ENCODE data around the gene KCNG4.

The KCNG4 gene

DNA sequence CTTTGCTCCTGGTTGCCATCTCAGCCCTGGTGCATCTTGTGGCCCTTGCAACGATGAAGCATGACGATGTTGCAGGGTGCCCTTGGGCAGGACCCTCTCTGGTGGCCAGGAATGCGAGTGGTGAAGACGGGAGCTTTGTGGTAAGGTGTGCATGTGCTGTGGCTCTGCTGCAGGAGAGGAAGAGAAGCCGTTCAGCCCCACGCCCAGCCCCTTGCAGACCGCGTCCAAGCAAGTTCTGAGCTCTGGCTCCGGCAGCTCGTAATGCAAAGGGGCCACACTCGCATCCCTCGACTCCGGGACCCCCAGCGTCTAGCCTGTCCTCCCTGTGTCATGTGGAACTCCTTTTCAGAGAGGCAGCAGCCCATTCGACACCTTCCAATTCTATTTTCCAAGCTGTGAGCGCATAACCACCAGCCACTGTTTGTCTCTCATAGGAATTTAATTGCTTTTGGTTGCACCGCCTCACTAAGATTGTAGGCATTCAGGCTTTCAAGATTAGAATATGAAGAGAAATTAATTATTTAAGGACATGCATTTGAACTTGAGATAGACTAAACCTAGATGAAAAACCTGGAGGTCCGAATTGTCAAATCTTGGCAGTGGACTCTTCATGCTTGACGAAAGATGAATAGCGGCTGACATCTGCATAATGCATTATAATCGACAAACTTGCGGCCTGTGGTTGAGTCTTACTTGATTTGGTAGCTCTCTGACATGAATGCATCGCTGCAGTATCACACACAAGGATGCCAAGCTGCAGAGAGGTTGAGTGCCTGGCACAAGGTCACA is 21.1 kb upstream of the KCNG4 start:
- no peak for DNase-seq
- Histone ChIP-seq H3K4me3 (ENCODE audit: low read depth, low read length) (no peak overlapping the region), H3K9me3 (ENCODE audit: severe bottlenecking) (no peaks in the 10 kb centered on the region), H3K27ac (no peak overlapping the region), H3K36me3 (no peaks in the 10 kb centered on the region), H3K27me3 (ENCODE audit: insufficient read depth, low read depth, severe bottlenecking) (no peaks in the 10 kb centered on the region)
- TF ChIP-seq, protein P1, sequence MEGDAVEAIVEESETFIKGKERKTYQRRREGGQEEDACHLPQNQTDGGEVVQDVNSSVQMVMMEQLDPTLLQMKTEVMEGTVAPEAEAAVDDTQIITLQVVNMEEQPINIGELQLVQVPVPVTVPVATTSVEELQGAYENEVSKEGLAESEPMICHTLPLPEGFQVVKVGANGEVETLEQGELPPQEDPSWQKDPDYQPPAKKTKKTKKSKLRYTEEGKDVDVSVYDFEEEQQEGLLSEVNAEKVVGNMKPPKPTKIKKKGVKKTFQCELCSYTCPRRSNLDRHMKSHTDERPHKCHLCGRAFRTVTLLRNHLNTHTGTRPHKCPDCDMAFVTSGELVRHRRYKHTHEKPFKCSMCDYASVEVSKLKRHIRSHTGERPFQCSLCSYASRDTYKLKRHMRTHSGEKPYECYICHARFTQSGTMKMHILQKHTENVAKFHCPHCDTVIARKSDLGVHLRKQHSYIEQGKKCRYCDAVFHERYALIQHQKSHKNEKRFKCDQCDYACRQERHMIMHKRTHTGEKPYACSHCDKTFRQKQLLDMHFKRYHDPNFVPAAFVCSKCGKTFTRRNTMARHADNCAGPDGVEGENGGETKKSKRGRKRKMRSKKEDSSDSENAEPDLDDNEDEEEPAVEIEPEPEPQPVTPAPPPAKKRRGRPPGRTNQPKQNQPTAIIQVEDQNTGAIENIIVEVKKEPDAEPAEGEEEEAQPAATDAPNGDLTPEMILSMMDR (IDR thresholded peaks at IDR 0.05; ENCODE audit: low read depth, low read length): no peak

DNA sequence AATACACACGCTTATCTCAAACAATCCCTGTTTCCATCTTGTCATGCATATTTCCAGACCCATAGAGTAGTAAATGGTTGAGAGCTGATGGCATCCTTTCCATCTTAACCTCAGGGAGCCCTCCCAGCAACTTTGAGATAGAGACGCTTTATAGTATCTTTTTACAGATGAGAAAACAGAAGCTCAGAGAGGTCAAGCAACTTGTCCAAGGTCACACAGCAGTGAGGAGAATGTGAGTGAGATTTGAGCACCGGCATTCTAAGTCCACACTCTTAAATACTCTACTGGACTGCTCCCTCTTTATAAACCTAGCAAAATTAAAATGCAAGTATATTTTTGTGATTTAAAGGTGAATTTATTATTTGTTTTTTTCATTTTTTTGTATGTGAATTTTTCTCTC is 19.9 kb upstream of the KCNG4 start:
- no peak overlapping the region for H3K4me3 ChIP-seq (ENCODE audit: low read depth, low read length)
- H3K9me3 ChIP-seq (ENCODE audit: severe bottlenecking): no peaks in the 10 kb centered on the region
- H3K27me3 ChIP-seq (ENCODE audit: insufficient read depth, low read depth, severe bottlenecking): no peaks in the 10 kb centered on the region
- H3K27ac ChIP-seq: no peak overlapping the region
- DNase-seq: no peak
- TF ChIP-seq, protein P1 (IDR thresholded peaks at IDR 0.05; ENCODE audit: low read depth, low read length): no peak
- no peaks in the 10 kb centered on the region for H3K36me3 ChIP-seq

DNA sequence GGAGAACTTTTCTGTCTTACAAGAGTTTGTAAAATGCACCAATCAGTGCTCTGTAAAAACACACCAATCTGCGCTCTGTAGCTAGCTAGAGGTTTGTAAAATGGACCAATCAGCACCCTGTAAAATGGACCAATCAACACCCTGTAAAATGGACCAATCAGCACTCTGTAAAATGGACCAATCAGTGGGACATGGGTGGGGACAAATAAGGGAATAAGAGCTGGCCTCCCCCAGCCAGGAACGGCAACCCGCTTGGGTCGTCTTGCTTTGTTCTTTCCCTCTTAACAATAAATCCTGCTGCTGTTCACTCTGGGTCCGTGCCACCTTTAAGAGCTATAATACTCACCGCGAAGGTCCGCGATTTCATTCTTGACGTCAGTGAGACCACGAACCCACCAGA is 18.5 kb upstream of the KCNG4 start:
- Histone ChIP-seq H3K27me3 (ENCODE audit: insufficient read depth, low read depth, severe bottlenecking) (no peaks in the 10 kb centered on the region), H3K9me3 (ENCODE audit: severe bottlenecking) (no peaks in the 10 kb centered on the region), H3K4me3 (ENCODE audit: low read depth, low read length) (no peak overlapping the region), H3K27ac (no peak overlapping the region), H3K36me3 (no peaks in the 10 kb centered on the region)
- DNase-seq: no peak
- TF ChIP-seq, protein P1 (IDR thresholded peaks at IDR 0.05; ENCODE audit: low read depth, low read length): no peak

DNA sequence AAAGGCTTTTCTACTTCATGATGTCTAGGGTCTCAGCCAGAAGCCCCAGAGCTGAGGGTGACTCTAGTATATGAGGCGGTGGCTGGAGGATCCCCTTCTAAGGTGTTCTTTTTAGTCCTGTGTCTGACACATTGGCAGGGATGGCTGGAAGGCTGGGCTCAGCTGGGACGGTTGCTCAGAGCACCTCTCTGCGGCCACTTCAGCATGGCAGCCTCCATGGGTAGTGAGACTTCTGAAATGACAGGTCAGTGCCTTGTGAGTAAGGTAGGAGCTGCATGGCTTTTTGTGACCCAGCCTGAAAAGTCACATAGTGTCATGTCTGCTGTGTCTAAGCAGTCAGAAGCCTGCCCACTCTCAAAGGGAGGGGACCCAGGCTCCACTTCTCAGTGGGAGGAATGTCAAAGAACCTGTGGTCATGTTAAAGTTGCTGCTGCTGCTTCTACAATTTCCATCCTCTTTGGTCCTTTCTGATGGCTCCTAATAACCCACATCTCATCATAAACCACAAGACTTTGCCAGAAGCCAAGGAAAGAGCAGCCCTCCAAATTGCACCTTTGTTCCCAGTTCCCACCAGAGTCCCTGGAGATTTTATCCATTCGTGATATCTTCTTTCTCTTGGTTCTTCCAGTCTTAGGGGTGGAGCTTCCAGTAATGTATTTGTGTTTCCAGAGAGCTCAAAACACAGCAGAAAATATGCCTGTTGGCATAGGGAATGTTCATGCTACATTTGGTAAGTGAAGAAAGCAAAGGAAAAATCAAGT is 15.4 kb upstream of the KCNG4 start:
- Histone ChIP-seq H3K4me3 (ENCODE audit: low read depth, low read length) (no peak overlapping the region), H3K9me3 (ENCODE audit: severe bottlenecking) (no peaks in the 10 kb centered on the region), H3K36me3 (no peaks in the 10 kb centered on the region), H3K27me3 (ENCODE audit: insufficient read depth, low read depth, severe bottlenecking) (no peaks in the 10 kb centered on the region), H3K27ac (no peak overlapping the region)
- no peak for DNase-seq
- TF ChIP-seq, protein P1 (IDR thresholded peaks at IDR 0.05; ENCODE audit: low read depth, low read length): no peak

DNA sequence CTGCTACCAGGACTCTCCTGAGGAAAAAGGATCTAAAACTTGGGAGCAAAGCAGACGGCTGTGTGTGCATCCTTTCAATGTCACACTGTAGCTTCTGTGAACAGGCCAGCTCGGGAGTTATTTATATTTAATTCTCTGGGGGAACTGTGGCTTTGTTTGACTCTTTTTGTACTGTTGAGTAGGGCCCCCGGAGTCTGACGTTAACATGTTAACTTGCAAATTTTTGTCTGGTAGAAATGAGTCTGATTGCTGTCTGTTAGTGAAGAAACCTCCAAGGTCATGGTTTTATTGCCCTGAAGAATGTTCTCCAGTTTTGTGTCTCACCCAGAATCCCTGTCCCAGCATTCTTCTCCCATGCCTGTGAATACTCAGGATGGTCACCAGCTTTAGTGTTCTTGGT is 14.2 kb upstream of the KCNG4 start:
- no peak for DNase-seq
- Histone ChIP-seq H3K27me3 (ENCODE audit: insufficient read depth, low read depth, severe bottlenecking) (no peaks in the 10 kb centered on the region), H3K27ac (no peak overlapping the region), H3K9me3 (ENCODE audit: severe bottlenecking) (no peaks in the 10 kb centered on the region), H3K36me3 (no peaks in the 10 kb centered on the region), H3K4me3 (ENCODE audit: low read depth, low read length) (no peak overlapping the region)
- TF ChIP-seq, protein P1 (IDR thresholded peaks at IDR 0.05; ENCODE audit: low read depth, low read length): no peak

Measured in WERI-Rb-1 (cell line).